ENCODE results near the gene TPPP.

The TPPP gene

DNA sequence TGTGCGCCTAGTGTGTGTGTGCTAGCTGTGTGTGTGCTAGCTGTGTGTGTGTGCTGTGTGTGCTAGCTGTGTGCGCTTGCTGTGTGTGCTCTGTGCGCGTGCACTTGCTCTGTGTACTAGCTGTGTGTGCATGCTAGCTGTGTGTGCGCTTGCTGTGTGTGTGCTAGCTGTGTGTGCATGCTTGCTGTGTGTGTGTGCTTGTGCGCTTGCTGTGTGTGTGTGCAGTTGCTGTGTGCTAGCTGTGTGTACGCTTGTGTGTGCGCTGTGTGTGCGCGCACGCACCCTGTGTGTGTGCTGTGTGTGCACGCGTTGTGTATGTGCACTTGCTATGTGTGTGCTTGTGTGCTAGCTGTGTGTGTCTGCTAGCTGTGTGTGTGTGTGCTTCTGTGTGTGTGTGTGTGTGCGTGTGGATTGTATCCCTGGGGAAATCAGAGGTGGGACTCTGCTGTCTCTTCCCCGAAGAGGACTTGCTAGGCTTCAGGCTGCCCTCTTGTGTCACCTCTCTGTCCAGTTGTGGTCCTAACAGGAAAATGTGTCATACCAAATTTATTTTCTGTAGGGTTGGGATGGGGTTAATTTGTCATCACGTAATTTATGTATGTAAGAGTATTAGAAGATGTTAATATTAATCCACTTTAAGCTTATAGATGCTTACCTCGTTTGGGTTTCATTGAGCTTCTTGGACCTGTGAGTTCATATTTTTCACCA is 38.9 kb downstream of the TPPP start:
- POLR2A ChIA-PET: no interaction called here
- no peaks in the 10 kb centered on the region for H3K4me1 ChIP-seq (ENCODE audit: control insufficient read depth, insufficient read depth, low read length)
- no peaks in the 10 kb centered on the region for H3K9me3 ChIP-seq (ENCODE audit: control insufficient read depth, insufficient read depth, low read depth, low read length)
- TF ChIP-seq SETDB1 (IDR thresholded peaks at IDR 0.05; ENCODE audit: insufficient read length, low read length): no peak
- TF ChIP-seq, protein P1, sequence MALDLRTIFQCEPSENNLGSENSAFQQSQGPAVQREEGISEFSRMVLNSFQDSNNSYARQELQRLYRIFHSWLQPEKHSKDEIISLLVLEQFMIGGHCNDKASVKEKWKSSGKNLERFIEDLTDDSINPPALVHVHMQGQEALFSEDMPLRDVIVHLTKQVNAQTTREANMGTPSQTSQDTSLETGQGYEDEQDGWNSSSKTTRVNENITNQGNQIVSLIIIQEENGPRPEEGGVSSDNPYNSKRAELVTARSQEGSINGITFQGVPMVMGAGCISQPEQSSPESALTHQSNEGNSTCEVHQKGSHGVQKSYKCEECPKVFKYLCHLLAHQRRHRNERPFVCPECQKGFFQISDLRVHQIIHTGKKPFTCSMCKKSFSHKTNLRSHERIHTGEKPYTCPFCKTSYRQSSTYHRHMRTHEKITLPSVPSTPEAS (tag by site-specific recombination; IDR thresholded peaks at IDR 0.05): peak; percentile 100
- CTCF ChIA-PET: interaction anchor here (0.5 to 1.4 kb wide), 4 partner anchors 15 to 340 kb away, joined by 3 to 8 read pairs (median 4); no protein-coding TSS in a partner anchor
- peaks cover 42 to 76% of the 10 kb centered on the region in 2 experiments for H3K36me3 ChIP-seq (ENCODE audit: control insufficient read depth in 2 of 2, insufficient read depth in 1 of 2, low read length in 2 of 2)
- H3K4me3 ChIP-seq (ENCODE audit: low read depth, low read length): no peak overlapping the region
- H3K27ac ChIP-seq (ENCODE audit: extremely low read depth, low read depth, low read length): no peak overlapping the region

DNA sequence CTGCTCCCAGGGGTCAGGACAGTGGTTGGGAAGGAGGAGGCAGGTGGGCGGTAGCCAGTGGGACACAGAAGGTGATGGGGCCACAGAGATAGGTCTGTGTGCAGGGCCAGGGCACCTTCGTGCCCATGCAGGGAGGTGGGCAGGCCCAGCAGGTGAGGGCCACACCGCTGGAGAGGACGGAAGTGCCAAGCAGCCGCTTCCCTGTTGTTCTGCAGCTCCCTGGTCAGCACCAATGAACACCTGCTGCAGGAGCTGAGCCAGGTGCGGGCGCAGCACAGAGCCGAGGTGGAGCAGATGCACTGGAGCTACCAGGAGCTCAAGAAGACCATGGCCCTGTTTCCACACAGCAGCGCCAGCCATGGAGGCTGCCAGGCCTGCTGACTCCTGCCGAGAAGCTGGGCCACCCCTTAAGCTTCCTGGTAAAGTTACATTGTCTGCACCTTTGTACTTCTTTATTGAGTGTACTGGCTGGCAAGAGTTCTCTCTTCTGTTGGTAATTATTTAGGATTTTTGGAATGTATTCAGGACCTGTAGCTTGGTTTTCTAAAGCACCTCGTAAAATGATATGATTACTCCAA is 40.3 kb downstream of the TPPP start:
- Histone ChIP-seq H3K27ac (ENCODE audit: extremely low read depth, low read depth, low read length) (no peak overlapping the region; the same call in 1 of the 2 replicates), H3K9me3 (ENCODE audit: control insufficient read depth, insufficient read depth, low read depth, low read length) (no peaks in the 10 kb centered on the region), H3K4me1 (ENCODE audit: control insufficient read depth, insufficient read depth, low read length) (no peaks in the 10 kb centered on the region), H3K36me3 (ENCODE audit: control insufficient read depth in 2 of 2, insufficient read depth in 1 of 2, low read length in 2 of 2) (peaks cover 35 to 78% of the 10 kb centered on the region in 2 experiments), H3K4me3 (ENCODE audit: low read depth, low read length) (no peak overlapping the region)
- CTCF ChIA-PET: interaction anchor here (1.3 kb wide), 1 partner anchor 206 kb away, joined by 3 read pairs; no protein-coding TSS in a partner anchor
- peak; percentile 47; the same call in 1 of the 2 replicates for TF ChIP-seq ZNF600 (tag by site-specific recombination; IDR thresholded peaks at IDR 0.05)
- no peak for TF ChIP-seq FEZF1 (tag by site-specific recombination; IDR thresholded peaks at IDR 0.05)
- POLR2A ChIA-PET: no interaction called here

DNA sequence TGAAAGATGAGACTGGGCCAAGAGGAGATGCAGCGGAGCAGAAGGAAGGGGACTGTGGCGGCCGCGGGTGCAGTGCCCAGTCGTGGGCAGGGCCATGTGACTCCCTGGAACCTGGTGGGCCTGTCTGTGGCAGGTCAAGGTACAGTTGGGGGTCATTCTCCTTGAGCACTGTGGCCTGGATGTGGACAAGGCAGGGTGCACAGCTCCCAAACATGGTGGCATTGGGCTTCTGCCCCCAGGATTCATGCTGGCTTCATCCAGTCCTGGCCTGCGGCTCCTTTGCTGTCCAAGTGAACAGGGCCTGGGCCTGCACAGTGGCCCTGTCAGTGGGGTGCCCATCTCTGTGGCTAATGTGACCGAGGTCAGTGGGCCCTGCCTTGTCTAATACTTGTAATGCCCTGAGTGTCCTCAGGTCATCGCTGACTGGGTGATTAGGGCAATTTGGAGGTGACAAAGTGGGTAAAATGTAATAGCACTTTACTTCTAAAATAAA is 41.1 kb downstream of the TPPP start:
- ChIA-PET POLR2A (no interaction called here), CTCF (no interaction called here)
- TF ChIP-seq TRIM28 (IDR thresholded peaks at IDR 0.05; ENCODE audit: borderline replicate concordance, low read length): no peak
- TF ChIP-seq ZNF239 (tag by site-specific recombination; IDR thresholded peaks at IDR 0.05): no peak
- TF ChIP-seq ZNF324 (tag by site-specific recombination; IDR thresholded peaks at IDR 0.05): no peak
- no peak for TF ChIP-seq ZBTB21 (tag by site-specific recombination; IDR thresholded peaks at IDR 0.05)
- TF ChIP-seq SP3 (tag by site-specific recombination; IDR thresholded peaks at IDR 0.05): no peak
- TF ChIP-seq ZNF664 (tag by site-specific recombination; IDR thresholded peaks at IDR 0.05): no peak
- no peak for TF ChIP-seq ZNF341 (tag by site-specific recombination; IDR thresholded peaks at IDR 0.05; ENCODE audit: low read depth)
- TF ChIP-seq ZNF214 (tag by site-specific recombination; IDR thresholded peaks at IDR 0.05; ENCODE audit: borderline replicate concordance): no peak
- no peak for TF ChIP-seq ZNF530 (tag by site-specific recombination; IDR thresholded peaks at IDR 0.05; ENCODE audit: low read depth)
- TF ChIP-seq ZNF76 (tag by site-specific recombination; IDR thresholded peaks at IDR 0.05; ENCODE audit: borderline replicate concordance, low read depth): no peak
- TF ChIP-seq ZNF138 (tag by site-specific recombination; IDR thresholded peaks at IDR 0.05; ENCODE audit: borderline replicate concordance): no peak
- no peak for TF ChIP-seq ZNF24 (tag by site-specific recombination; IDR thresholded peaks at IDR 0.05)
- no peaks in the 10 kb centered on the region for H3K9me3 ChIP-seq (ENCODE audit: control insufficient read depth, insufficient read depth, low read depth, low read length)
- no peak overlapping the region for H3K27ac ChIP-seq (ENCODE audit: extremely low read depth, low read depth, low read length)
- H3K36me3 ChIP-seq (ENCODE audit: control insufficient read depth in 2 of 2, insufficient read depth in 1 of 2, low read length in 2 of 2): peaks cover 37 to 78% of the 10 kb centered on the region in 2 experiments
- H3K4me3 ChIP-seq (ENCODE audit: low read depth, low read length): no peak overlapping the region
- no peaks in the 10 kb centered on the region for H3K4me1 ChIP-seq (ENCODE audit: control insufficient read depth, insufficient read depth, low read length)

Data from HEK293 (cell line).